Measurements from ENCODE around the gene RNF34.

Gene RNF34

GRCh38 chr12:121467638-121468498 lies 68.0 kb downstream of the RNF34 start:
- H3K4me3 ChIP-seq (ENCODE audit: low read length) = peak overlapping the region; percentile 54
- TF ChIP-seq CTCF (conservative IDR thresholded peaks at IDR 0.05; ENCODE audit: low read length) = no peak
- no peak for DNase-seq (ENCODE audit: low read depth)

DNA sequence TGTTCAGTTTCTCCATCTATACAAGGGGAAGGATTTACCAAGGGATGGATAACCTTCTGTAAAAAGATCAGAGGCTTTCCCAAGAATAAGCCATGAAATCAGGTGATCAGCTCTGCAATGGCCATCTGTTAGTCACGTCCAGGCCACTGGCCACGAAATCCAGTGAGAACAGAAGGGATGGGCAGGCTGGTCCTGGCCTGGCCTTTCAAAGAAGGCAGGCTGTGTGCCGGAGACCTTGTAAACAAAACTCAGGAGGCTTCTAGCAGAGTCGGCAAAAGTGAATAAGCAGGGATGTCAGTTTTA lies 68.5 kb downstream of the RNF34 start:
- no peak overlapping the region for H3K4me3 ChIP-seq (ENCODE audit: low read length)
- DNase-seq (ENCODE audit: low read depth) = peak; percentile 18

GRCh38 chr12:121470751-121471150 lies 70.8 kb downstream of the RNF34 start:
- no peak overlapping the region for H3K4me3 ChIP-seq (ENCODE audit: low read length)
- DNase-seq (ENCODE audit: low read depth) = no peak
- no peak for TF ChIP-seq CTCF (conservative IDR thresholded peaks at IDR 0.05; ENCODE audit: low read length)

More for the DNA sequence above, 68.5 kb downstream of the RNF34 start:
- no peak for TF ChIP-seq CTCF (conservative IDR thresholded peaks at IDR 0.05; ENCODE audit: low read length)

DNA sequence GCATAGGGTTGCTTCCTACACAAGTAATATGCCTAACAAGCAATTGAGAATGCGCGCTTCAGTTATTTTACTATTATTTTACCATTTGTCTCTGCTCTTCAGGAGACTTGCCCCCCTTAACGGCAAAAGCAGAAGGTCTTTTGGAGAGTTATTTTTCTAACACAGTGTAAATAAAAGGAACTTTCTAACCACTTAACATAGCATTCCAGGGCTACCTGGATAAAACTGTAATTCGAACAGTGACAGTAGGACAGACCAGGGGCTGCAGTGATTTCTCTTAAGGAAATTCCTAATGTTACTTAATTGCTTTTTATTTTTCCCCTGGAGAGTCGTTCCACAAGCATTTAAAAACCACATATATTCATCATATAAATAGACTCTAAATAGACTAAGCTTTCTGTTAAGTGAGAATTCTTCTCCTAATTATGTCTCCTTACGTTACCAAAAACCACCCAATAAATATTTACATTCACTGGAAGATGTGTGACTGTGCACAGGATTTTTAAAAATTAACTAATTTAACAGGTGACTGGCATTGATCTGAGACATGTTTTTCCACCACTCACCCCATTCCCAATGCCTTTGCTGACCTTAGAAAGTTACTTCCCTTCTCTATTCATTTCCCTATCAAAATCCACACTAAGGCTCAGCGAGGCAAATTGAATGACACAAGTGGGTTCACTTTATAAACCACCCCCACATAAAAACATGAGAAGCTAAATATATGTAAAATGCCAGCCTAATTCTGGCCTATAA lies 72.4 kb downstream of the RNF34 start:
- no peak overlapping the region for H3K4me3 ChIP-seq (ENCODE audit: low read length)
- no peak for DNase-seq (ENCODE audit: low read depth)
- TF ChIP-seq CTCF (conservative IDR thresholded peaks at IDR 0.05; ENCODE audit: low read length) = no peak
